GM21786 (cell line): ENCODE results near the gene CHCHD3.
"Not testable (repeated sequence)": the region's sequence is repeated elsewhere in the genome, so short reads cannot be mapped to it uniquely, and the experiment has no call there.

Experiments
- ATAC-seq: cut with Tn5 transposase; IDR thresholded peaks from one replicate; pipeline ENCODE4 v1.9.1; 2021; ENCODE audit not compliant: unreplicated experiment

Gene CHCHD3

DNA sequence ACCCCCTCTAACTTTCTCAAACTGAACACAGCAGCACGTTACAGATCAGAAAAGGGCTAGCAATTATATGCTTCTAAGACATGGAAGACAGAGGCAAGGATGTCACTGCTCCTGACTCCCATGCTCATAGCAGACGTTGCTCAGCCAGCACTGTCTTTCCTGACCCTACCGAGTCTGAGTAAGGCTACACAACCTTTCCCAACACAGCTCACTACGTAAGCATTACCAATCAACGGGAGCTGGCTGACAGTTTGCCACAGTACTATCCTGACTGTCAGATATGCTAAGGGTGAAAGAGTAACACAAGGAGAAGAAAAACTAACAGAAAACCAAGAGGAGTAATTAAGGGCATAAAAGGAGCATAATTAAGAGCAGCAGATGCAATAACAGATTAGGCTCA, 171.2 kb downstream of the CHCHD3 start:
- ATAC-seq = no peak

- ATAC-seq = no peak
Measured at GRCh38 chr7:132907380-132907940, 174.4 kb downstream of the CHCHD3 start.

GRCh38 chr7:132906193-132906835, 175.6 kb downstream of the CHCHD3 start:
- ATAC-seq = peak; percentile 61

- ATAC-seq = not testable (repeated sequence)
Measured at GRCh38 chr7:132905136-132905535, 176.8 kb downstream of the CHCHD3 start.

DNA sequence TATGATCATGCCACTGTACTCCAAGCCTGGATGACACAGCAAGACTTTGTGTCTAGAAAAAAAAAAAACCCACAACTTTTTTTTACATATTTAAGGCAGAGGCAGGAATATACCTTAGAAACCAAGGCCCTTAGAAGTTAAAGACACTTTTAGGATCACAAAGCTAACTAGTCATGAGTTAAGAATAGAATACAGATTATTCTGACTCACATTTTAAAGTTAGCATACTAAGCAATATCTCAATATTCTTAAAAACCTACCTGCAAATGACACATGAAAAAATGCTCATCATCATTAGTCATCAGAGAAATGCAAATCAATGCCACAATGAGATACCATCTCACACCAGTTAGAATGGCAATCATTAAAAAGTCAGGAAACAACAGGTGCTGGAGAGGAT, 177.7 kb downstream of the CHCHD3 start:
- ATAC-seq = no peak

DNA sequence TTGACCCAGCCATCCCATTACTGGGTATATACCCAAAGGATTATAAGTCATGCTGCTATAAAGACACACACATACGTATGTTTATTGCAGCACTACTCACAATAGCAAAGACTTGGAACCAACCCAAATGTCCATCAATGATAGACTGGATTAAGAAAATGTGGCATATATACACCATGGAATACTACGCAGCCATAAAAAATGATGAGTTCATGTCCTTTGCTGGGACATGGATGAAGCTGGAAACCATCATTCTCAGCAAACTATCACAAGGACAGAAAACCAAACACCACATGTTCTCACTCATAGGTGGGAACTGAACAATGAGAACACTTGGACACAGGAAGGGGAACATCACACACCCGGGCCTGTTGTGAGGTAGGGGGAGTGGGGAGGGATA, 179.6 kb downstream of the CHCHD3 start:
- ATAC-seq = not testable (repeated sequence)

DNA sequence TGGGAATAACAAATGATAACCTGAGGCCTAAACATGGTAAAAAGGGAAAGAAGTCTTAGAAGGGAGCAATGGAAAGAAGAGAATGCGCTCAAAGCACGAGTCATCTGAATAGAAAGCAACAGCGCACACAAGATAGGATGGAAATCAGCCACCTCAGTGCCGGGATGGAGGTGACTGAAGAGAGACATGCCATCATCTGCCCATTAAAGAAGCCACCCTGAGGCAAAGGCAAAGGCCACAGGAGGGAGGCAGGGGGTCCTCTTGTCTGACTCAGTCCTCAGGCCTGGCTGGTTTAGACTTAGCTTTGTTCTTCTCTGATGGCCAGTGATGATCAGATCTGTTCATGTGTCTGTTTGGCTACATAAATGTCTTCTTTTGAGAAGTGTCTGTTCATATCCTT, 180.6 kb downstream of the CHCHD3 start:
- no peak for ATAC-seq

- no peak for ATAC-seq
Measured at GRCh38 chr7:132899833-132900232, 182.1 kb downstream of the CHCHD3 start.

- not testable (repeated sequence) for ATAC-seq
Measured at GRCh38 chr7:132898641-132899175, 183.2 kb downstream of the CHCHD3 start.

DNA sequence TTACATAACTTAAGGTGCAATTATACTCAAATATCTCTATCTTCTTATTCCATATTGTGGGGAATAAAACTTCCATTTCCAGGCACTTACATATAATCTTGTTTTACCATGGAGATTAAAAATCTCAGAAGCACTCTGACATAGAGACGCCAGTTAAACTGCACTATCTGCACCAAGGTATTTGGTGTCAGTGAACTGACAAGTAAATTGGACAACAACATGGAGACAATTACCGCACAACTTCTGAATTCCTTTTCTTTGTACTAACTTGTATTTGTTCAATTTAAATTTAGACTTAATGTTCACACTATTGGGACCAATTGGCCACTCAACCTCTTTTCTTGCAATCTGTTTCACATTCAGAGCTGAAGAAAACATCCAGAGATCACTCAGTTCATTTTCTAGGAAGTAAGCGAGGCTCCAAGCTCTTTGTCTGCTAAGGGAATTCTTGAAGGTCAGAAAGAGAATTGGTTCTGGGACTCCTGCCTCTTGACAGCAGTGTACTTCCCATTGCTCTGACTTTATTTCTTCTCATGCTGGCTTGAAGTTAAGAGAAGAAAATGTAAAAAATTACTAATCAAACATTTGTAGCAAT, 184.7 kb downstream of the CHCHD3 start:
- ATAC-seq = no peak

DNA sequence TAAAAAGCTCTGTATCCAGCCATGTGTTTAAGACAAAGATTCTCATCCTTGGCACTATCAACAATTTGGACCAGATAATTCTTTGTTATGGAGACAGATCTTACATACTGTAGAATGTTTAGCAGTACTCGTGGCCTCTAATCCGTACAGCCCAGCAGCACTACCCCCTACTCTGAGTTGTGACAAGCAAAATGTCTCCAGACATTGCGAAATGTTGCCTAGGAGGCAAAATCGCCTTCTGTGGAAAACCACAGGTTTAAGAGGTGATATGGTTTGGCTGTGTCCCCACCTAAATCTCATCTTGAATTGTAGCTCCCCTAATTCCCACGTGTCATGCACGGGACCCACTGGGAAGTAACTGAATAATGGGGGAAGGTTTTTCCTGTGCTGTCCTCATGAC, 186.7 kb downstream of the CHCHD3 start:
- no peak for ATAC-seq

- no peak for ATAC-seq
Measured at GRCh38 chr7:132893560-132893959, 188.3 kb downstream of the CHCHD3 start.

- ATAC-seq = not testable (repeated sequence)
Measured at GRCh38 chr7:132892744-132893143, 189.1 kb downstream of the CHCHD3 start.

- no peak for ATAC-seq
Measured at GRCh38 chr7:132891554-132891953, 190.3 kb downstream of the CHCHD3 start.

DNA sequence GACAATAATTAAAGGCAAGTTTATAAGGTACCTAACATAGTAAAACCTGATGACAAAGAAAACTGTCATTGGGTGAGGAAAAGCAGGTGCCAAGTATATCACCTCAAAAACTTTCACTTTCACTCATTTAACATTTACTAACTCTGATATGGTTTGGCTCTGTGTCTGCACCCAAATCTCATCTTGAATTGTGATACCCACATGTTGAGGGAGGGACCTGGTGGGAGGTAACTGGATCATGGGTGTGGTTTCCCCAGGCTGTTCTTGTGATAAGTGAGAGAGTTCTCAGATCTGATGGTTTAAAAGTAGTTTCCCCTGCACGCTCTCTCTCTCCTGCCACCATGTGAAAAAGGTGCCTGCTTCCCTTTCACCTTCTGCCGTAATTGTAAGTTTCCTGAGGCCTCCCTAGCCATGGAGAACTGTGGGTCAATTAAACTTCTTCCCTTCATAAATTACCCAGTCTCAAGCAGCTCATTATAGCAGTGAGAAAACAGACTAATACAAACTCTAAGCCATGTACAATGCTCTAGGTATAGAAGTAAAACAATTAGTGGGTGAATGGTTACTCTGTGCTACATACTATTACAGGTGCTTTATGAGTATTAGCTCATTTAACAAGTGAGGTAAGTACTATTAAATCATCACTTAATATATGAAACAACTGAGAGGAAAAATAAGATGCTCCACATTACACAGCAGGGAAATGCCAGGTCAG, 199.0 kb downstream of the CHCHD3 start:
- ATAC-seq = peak; percentile 83

- ATAC-seq = no peak
Measured at GRCh38 chr7:132881317-132881716, 200.6 kb downstream of the CHCHD3 start.

DNA sequence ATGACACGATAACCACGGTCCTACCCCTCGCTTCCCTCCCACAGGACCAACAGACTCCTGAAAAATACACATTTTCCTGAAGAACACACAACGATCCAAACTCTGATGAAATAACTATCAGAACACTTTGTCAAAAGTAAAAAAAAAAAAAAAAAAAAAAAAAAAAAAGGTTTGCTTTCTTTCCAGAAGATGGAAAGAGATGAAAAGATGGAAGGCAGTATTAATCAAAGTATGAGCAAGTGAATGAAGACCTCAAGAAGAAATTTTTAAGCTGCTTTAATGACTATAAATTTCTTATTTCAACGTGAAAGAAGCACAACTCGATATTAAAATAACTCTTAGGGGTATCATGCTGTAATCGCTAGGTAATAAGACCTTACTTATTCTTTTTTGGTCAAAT, 202.3 kb downstream of the CHCHD3 start:
- no peak for ATAC-seq

GRCh38 chr7:132878204-132878919, 203.5 kb downstream of the CHCHD3 start:
- no peak for ATAC-seq

GRCh38 chr7:132877573-132877972, 204.3 kb downstream of the CHCHD3 start:
- ATAC-seq = no peak

DNA sequence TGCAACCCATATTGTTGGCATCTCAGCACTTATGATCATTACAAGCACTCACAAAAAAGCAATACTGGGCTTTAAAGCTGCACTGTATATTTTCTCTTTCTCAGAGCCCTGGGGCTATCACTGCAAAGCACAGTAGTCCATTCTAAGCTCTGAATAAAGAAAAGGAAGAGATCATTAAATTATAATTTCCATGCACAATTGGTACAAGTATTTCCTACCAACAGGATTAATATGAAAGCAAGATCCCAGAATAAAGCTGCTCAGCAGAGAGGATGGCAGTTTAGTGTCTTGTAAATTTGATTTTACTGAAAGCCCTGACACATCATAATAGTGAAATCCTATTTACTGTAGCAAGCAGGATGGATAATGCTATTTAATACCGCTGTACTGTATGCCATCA, 205.3 kb downstream of the CHCHD3 start:
- no peak for ATAC-seq

DNA sequence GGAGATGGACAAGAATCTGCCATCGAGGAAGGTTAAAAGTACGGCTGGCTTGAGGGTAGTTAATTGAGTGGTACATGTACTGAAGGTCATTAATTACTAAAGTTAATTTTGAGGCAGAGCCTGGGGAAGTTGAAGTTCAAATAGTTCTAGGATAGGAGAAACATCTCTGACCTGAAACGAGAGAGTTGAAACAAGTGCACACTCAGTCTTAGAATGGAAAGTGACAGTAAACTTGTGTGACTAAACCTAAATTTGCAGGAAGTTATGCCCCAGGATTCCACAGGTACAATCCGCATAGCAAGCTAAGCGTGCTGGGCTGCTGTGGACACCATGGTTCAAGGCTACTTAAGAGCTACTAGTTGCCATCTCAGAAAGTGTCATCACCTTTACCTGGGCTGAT, 209.9 kb downstream of the CHCHD3 start:
- peak; percentile 61 for ATAC-seq
